H9 (cell line): ENCODE data around the gene CENPL. TPM values are rescaled to one million over a fixed set of nuclear protein-coding genes. Genes with fewer than 3 reads are reported as not detected.
A peak's percentile ranks its signal among the peaks of the same experiment; 100 is the strongest.

Source experiments
- DNase-seq: peaks from one replicate; pipeline ENCODE4 v3.0.0-alpha.2; 2017
- H2AFZ ChIP-seq: one replicate; pipeline ENCODE4 v1.6.1; 2013; ENCODE audit warnings: mild to moderate bottlenecking, low read length, control low read depth, moderate library complexity
- H2AK5ac ChIP-seq: 2 replicates; pipeline ENCODE4 v1.6.1; 2013; ENCODE audit warnings: low read length, control low read depth, mixed read lengths; ENCODE audit not compliant: insufficient read length
- H2BK120ac ChIP-seq: one replicate; pipeline ENCODE4 v1.6.1; 2013; ENCODE audit warnings: low read depth, mild to moderate bottlenecking, low read length, control low read depth, inconsistent platforms; ENCODE audit not compliant: poor library complexity, severe bottlenecking
- H2BK12ac ChIP-seq: 2 replicates; pipeline ENCODE4 v1.6.1; 2013; ENCODE audit warnings: low read length, control low read depth, mixed read lengths, low read depth; ENCODE audit not compliant: insufficient read length
- H2BK15ac ChIP-seq: 2 replicates; pipeline ENCODE4 v1.6.1; 2013; ENCODE audit warnings: low read depth, low read length, control low read depth
- H2BK20ac ChIP-seq: one replicate; pipeline ENCODE4 v1.6.1; 2013; ENCODE audit warnings: low read depth, mild to moderate bottlenecking, low read length, control low read depth, inconsistent platforms; ENCODE audit not compliant: poor library complexity, severe bottlenecking
- H2BK5ac ChIP-seq: 2 replicates; pipeline ENCODE4 v1.6.1; 2013; ENCODE audit warnings: low read length, control low read depth, mixed read lengths; ENCODE audit not compliant: insufficient read length
- H3K14ac ChIP-seq: 2 replicates; pipeline ENCODE4 v1.6.1; 2013; ENCODE audit warnings: low read length, control low read depth; ENCODE audit not compliant: insufficient read depth
- H3K18ac ChIP-seq: 2 replicates; pipeline ENCODE4 v1.6.1; 2013; ENCODE audit warnings: low read depth, mild to moderate bottlenecking, mixed read lengths, low read length, control low read depth; ENCODE audit not compliant: insufficient read length
- H3K23ac ChIP-seq: 2 replicates; pipeline ENCODE4 v1.6.1; 2013; ENCODE audit warnings: low read length, control low read depth, mixed read lengths, low read depth; ENCODE audit not compliant: insufficient read length
- H3K23me2 ChIP-seq: 2 replicates; pipeline ENCODE4 v1.6.1; 2013; ENCODE audit warnings: low read depth, mild to moderate bottlenecking, mixed read lengths, low read length, control low read depth; ENCODE audit not compliant: insufficient read length, poor library complexity, severe bottlenecking
- H3K27ac ChIP-seq: 2 replicates; pipeline ENCODE4 v1.5.1; 2013; ENCODE audit warnings: low read length, control low read depth, mixed read lengths, low read depth; ENCODE audit not compliant: insufficient read length
- H3K27me3 ChIP-seq: 2 replicates; pipeline ENCODE4 v1.6.1; 2013; ENCODE audit warnings: low read length, control low read depth, inconsistent platforms; ENCODE audit not compliant: insufficient read depth
- H3K4ac ChIP-seq: 2 replicates; pipeline ENCODE4 v1.6.1; 2013; ENCODE audit warnings: low read depth, mild to moderate bottlenecking, control low read depth, inconsistent platforms, low read length, moderate library complexity
- H3K4me1 ChIP-seq: 2 replicates; pipeline ENCODE4 v1.6.1; 2013; ENCODE audit warnings: low read length, control low read depth, inconsistent platforms; ENCODE audit not compliant: insufficient read depth
- H3K4me2 ChIP-seq: 2 replicates; pipeline ENCODE4 v1.6.1; 2013; ENCODE audit warnings: low read length, control low read depth, mixed read lengths; ENCODE audit not compliant: insufficient read length, insufficient read depth
- H3K56ac ChIP-seq: 2 replicates; pipeline ENCODE4 v1.6.1; 2013; ENCODE audit warnings: low read depth, mild to moderate bottlenecking, mixed read lengths, low read length, control low read depth; ENCODE audit not compliant: insufficient read length
- H3K79me1 ChIP-seq: 2 replicates; pipeline ENCODE4 v1.6.1; 2013; ENCODE audit warnings: low read depth, mild to moderate bottlenecking, moderate library complexity, low read length, control low read depth, inconsistent platforms; ENCODE audit not compliant: insufficient read depth, poor library complexity, severe bottlenecking
- H3K79me2 ChIP-seq: 2 replicates; pipeline ENCODE4 v1.6.1; 2013; ENCODE audit warnings: low read length, control low read depth, inconsistent platforms; ENCODE audit not compliant: insufficient read depth
- H3K9ac ChIP-seq: 2 replicates; pipeline ENCODE4 v1.6.1; 2013; ENCODE audit warnings: low read length, control low read depth, mixed read lengths; ENCODE audit not compliant: insufficient read length; ENCODE audit errors: extremely low read depth
- H3K9me3 ChIP-seq: one replicate; pipeline ENCODE4 v1.6.1; 2013; ENCODE audit warnings: low read depth, low read length, inconsistent platforms; ENCODE audit not compliant: control insufficient read depth
- H3T11ph ChIP-seq: one replicate; pipeline ENCODE4 v1.6.1; 2013; ENCODE audit warnings: mild to moderate bottlenecking, low read length, control low read depth, inconsistent platforms
- H4K20me1 ChIP-seq: one replicate; pipeline ENCODE4 v1.6.1; 2013; ENCODE audit not compliant: control insufficient read depth, insufficient read length, insufficient read depth
- H4K5ac ChIP-seq: 2 replicates; pipeline ENCODE4 v1.6.1; 2013; ENCODE audit warnings: low read depth, mild to moderate bottlenecking, mixed read lengths, low read length, control low read depth; ENCODE audit not compliant: insufficient read length
- H4K8ac ChIP-seq: replicated peaks from 2 replicates; pipeline ENCODE4 v1.6.1; 2013; ENCODE audit warnings: low read length, control low read depth, mixed read lengths, low read depth; ENCODE audit not compliant: insufficient read length
- H4K91ac ChIP-seq: 2 replicates; pipeline ENCODE4 v1.6.1; 2013; ENCODE audit warnings: low read depth, mild to moderate bottlenecking, moderate library complexity, mixed read lengths, low read length, control low read depth; ENCODE audit not compliant: insufficient read length
- H3K27ac Mint-ChIP-seq, 3 experiments: 2 replicates in 2 of 3; 3 replicates in 1 of 3; pipeline ENCODE4 v1.8.0; 2020 to 2021; ENCODE audit warnings: mixed read lengths in 3 of 3, mild to moderate bottlenecking in 1 of 3, moderate library complexity in 1 of 3
- H3K27me3 Mint-ChIP-seq: 2 replicates; pipeline ENCODE4 v1.8.0; 2021; ENCODE audit warnings: low read depth, mild to moderate bottlenecking, moderate library complexity, mixed read lengths
- H3K36me3 Mint-ChIP-seq, 3 experiments: 2 replicates in 2 of 3; 3 replicates in 1 of 3; pipeline ENCODE4 v1.8.0; 2020 to 2021; ENCODE audit warnings: low read depth in 3 of 3, mixed read lengths in 3 of 3; ENCODE audit not compliant: insufficient read depth in 1 of 3
- H3K4me1 Mint-ChIP-seq, 2 experiments: 2 replicates each; pipeline ENCODE4 v1.8.0; 2020; ENCODE audit warnings: mixed read lengths in 2 of 2
- H3K4me3 Mint-ChIP-seq, 2 experiments: 2 replicates in 1 of 2; 3 replicates in 1 of 2; pipeline ENCODE4 v1.8.0; 2020 to 2021; ENCODE audit warnings: mild to moderate bottlenecking in 2 of 2, mixed read lengths in 2 of 2, moderate library complexity in 1 of 2
- H3K9me3 Mint-ChIP-seq, 2 experiments: 2 replicates in 1 of 2; 3 replicates in 1 of 2; pipeline ENCODE4 v1.8.0; 2020; ENCODE audit warnings: mild to moderate bottlenecking in 2 of 2, mixed read lengths in 2 of 2, moderate library complexity in 1 of 2
- CTCF ChIP-seq: fragments of 200-600 bp; sonication (generic); conservative IDR thresholded peaks from 3 replicates; pipeline ENCODE4 v1.8.0; 2021; ENCODE audit warnings: antibody characterized with exemption, mild to moderate bottlenecking
- WGBS: extraction: QIAGEN DNeasy Blood & Tissue Kit; methylation state at CpG from one replicate; pipeline ENCODE4 v1.1.7; 2013; ENCODE audit warnings: missing lambda C conversion rate, low lambda C conversion rate, mixed read lengths; ENCODE audit not compliant: insufficient read length; ENCODE audit errors: extremely low coverage; 5-methylcytosine and 5-hydroxymethylcytosine counted together
- total RNA-seq: library from RNA; stranded (reverse); gene quantifications from 2 replicates; pipeline ENCODE4 v1.2.1, GENCODE V29; 2021

The CENPL gene
- total RNA-seq, 1 experiment from 2014 or later, result 14.4 TPM

GRCh38 chr1:173865468-173866164 is 40.9 kb upstream of the CENPL start:
- peak overlapping the region; percentile 68 for H3K27ac ChIP-seq
- no peak overlapping the region for H2BK15ac ChIP-seq
- no peak overlapping the region for H4K5ac ChIP-seq
- WGBS, result no CpG with 5 or more reads among the region's 4 CpGs
- DNase-seq, result no peak
- peaks cover 16% of the 10 kb centered on the region; the same call in 1 of the 2 replicates for H3K79me2 ChIP-seq
- no peaks in the 10 kb centered on the region for H4K20me1 ChIP-seq
- H4K91ac ChIP-seq, result no peak overlapping the region
- H3K79me1 ChIP-seq, result no peaks in the 10 kb centered on the region
- no peak overlapping the region for H2BK20ac ChIP-seq
- H3K4me1 Mint-ChIP-seq, result peaks cover 25 to 42% of the 10 kb centered on the region in 2 experiments
- H3K4me3 Mint-ChIP-seq, result peak overlapping the region; percentile 98 to 99
- no peaks in the 10 kb centered on the region for H3K9me3 ChIP-seq
- H3K27ac Mint-ChIP-seq, result peak overlapping the region; percentile 59 to 100 (median 99); a peak in 6 of 7 replicates
- TF ChIP-seq CTCF, result no peak
- H3K18ac ChIP-seq, result no peak overlapping the region
- peaks cover 3% of the 10 kb centered on the region; the same call in 1 of the 2 replicates for H3K27me3 Mint-ChIP-seq
- H3K56ac ChIP-seq, result no peak overlapping the region
- H3K4me1 ChIP-seq, result no peaks in the 10 kb centered on the region
- peak overlapping the region; percentile 98 for H3K9ac ChIP-seq
- H3K36me3 Mint-ChIP-seq, result peaks cover 49 to 74% (median 54%) of the 10 kb centered on the region in 3 experiments
- no peak overlapping the region for H2AFZ ChIP-seq
- H3K23me2 ChIP-seq, result peaks cover 10% of the 10 kb centered on the region
- no peak overlapping the region for H2BK5ac ChIP-seq
- no peak overlapping the region for H4K8ac ChIP-seq
- no peak overlapping the region for H3K23ac ChIP-seq
- no peak overlapping the region for H3T11ph ChIP-seq
- peak overlapping the region; percentile 51 for H3K4me2 ChIP-seq
- no peak overlapping the region for H3K4ac ChIP-seq
- H2AK5ac ChIP-seq, result no peak overlapping the region
- peaks cover 0 to 9% of the 10 kb centered on the region in 2 experiments; a peak in 2 of 5 replicates for H3K9me3 Mint-ChIP-seq
- no peak overlapping the region for H2BK120ac ChIP-seq
- no peaks in the 10 kb centered on the region for H3K27me3 ChIP-seq
- H3K14ac ChIP-seq, result no peak overlapping the region
- H2BK12ac ChIP-seq, result no peak overlapping the region
